ENCODE measurements around the gene MMP14.

The MMP14 gene

GRCh38 chr14:22892488-22892887 is 56.1 kb downstream of the MMP14 start:
- no peak for DNase-seq
- no peaks in the 10 kb centered on the region for H3K27me3 ChIP-seq (replicated peaks; ENCODE audit: insufficient read depth, low read length)
- peaks cover 12% of the 10 kb centered on the region; the same call in 1 of the 2 replicates for H3F3A ChIP-seq (ENCODE audit: insufficient read depth, low read length)
- no peak overlapping the region for H3K4me2 ChIP-seq (ENCODE audit: low read depth, low read length)
- H3K9me3 ChIP-seq (replicated peaks; ENCODE audit: insufficient read depth, low read length), result no peaks in the 10 kb centered on the region
- H3K79me2 ChIP-seq (ENCODE audit: low read length), result no peaks in the 10 kb centered on the region
- H2AFZ ChIP-seq (ENCODE audit: low read length), result no peak overlapping the region
- no peaks in the 10 kb centered on the region for H3K9me2 ChIP-seq (replicated peaks; ENCODE audit: insufficient read depth, low read length)
- H3K9ac ChIP-seq (ENCODE audit: low read length), result no peak overlapping the region
- H4K20me1 ChIP-seq (ENCODE audit: insufficient read depth, low read length), result no peaks in the 10 kb centered on the region
- H3K27ac ChIP-seq (ENCODE audit: low read length), result no peak overlapping the region
- no peaks in the 10 kb centered on the region for H3K36me3 ChIP-seq (replicated peaks; ENCODE audit: insufficient read depth, low read length)
- no peaks in the 10 kb centered on the region for H3K4me1 ChIP-seq (ENCODE audit: low read length)
- TF ChIP-seq CTCF (IDR thresholded peaks at IDR 0.05; ENCODE audit: low read length) (no peak), EZH2 (optimal IDR thresholded peaks at IDR 0.05; ENCODE audit: low read depth, low read length) (no peak), EZH2phosphoT487 (IDR thresholded peaks at IDR 0.05; ENCODE audit: low read length) (no peak)
- H3K4me3 ChIP-seq (ENCODE audit: low read length), result no peak overlapping the region

GRCh38 chr14:22893706-22894105 is 57.3 kb downstream of the MMP14 start:
- H4K20me1 ChIP-seq (ENCODE audit: insufficient read depth, low read length), result no peaks in the 10 kb centered on the region
- no peaks in the 10 kb centered on the region for H3K9me2 ChIP-seq (replicated peaks; ENCODE audit: insufficient read depth, low read length)
- H3K79me2 ChIP-seq (ENCODE audit: low read length), result no peaks in the 10 kb centered on the region
- H3K27ac ChIP-seq (ENCODE audit: low read length), result no peak overlapping the region
- no peak overlapping the region for H3K4me2 ChIP-seq (ENCODE audit: low read depth, low read length)
- no peaks in the 10 kb centered on the region for H3K4me1 ChIP-seq (ENCODE audit: low read length)
- no peaks in the 10 kb centered on the region for H3K9me3 ChIP-seq (replicated peaks; ENCODE audit: insufficient read depth, low read length)
- 0 out of 2 replicates have a peak, but pooled peaks cover 3% of the 10 kb centered on the region for H3F3A ChIP-seq (ENCODE audit: insufficient read depth, low read length)
- TF ChIP-seq EZH2 (optimal IDR thresholded peaks at IDR 0.05; ENCODE audit: low read depth, low read length) (no peak), EZH2phosphoT487 (IDR thresholded peaks at IDR 0.05; ENCODE audit: low read length) (no peak), CTCF (IDR thresholded peaks at IDR 0.05; ENCODE audit: low read length) (no peak)
- no peak for DNase-seq
- H2AFZ ChIP-seq (ENCODE audit: low read length), result no peak overlapping the region
- no peak overlapping the region for H3K4me3 ChIP-seq (ENCODE audit: low read length)
- no peaks in the 10 kb centered on the region for H3K36me3 ChIP-seq (replicated peaks; ENCODE audit: insufficient read depth, low read length)
- H3K9ac ChIP-seq (ENCODE audit: low read length), result no peak overlapping the region
- H3K27me3 ChIP-seq (replicated peaks; ENCODE audit: insufficient read depth, low read length), result no peaks in the 10 kb centered on the region

GRCh38 chr14:22895402-22895801 is 59.0 kb downstream of the MMP14 start:
- TF ChIP-seq EZH2phosphoT487 (IDR thresholded peaks at IDR 0.05; ENCODE audit: low read length) (no peak), EZH2 (optimal IDR thresholded peaks at IDR 0.05; ENCODE audit: low read depth, low read length) (no peak), CTCF (IDR thresholded peaks at IDR 0.05; ENCODE audit: low read length) (no peak)
- no peaks in the 10 kb centered on the region for H3K4me1 ChIP-seq (ENCODE audit: low read length)
- no peak overlapping the region for H3K4me2 ChIP-seq (ENCODE audit: low read depth, low read length)
- H3K79me2 ChIP-seq (ENCODE audit: low read length), result no peaks in the 10 kb centered on the region
- H3K4me3 ChIP-seq (ENCODE audit: low read length), result no peak overlapping the region
- H4K20me1 ChIP-seq (ENCODE audit: insufficient read depth, low read length), result no peaks in the 10 kb centered on the region
- no peaks in the 10 kb centered on the region for H3K36me3 ChIP-seq (replicated peaks; ENCODE audit: insufficient read depth, low read length)
- H3K9ac ChIP-seq (ENCODE audit: low read length), result no peak overlapping the region
- no peak overlapping the region for H2AFZ ChIP-seq (ENCODE audit: low read length)
- no peaks in the 10 kb centered on the region for H3K9me3 ChIP-seq (replicated peaks; ENCODE audit: insufficient read depth, low read length)
- no peaks in the 10 kb centered on the region for H3K27me3 ChIP-seq (replicated peaks; ENCODE audit: insufficient read depth, low read length)
- DNase-seq, result no peak
- H3K9me2 ChIP-seq (replicated peaks; ENCODE audit: insufficient read depth, low read length), result no peaks in the 10 kb centered on the region
- H3F3A ChIP-seq (ENCODE audit: insufficient read depth, low read length), result no peaks in the 10 kb centered on the region
- no peak overlapping the region for H3K27ac ChIP-seq (ENCODE audit: low read length)

Measured in MM.1S (cell line).